HG02885 (cell line): ENCODE measurements around the gene ICAM4.

Experiments
- ATAC-seq: cut with Tn5 transposase; IDR thresholded peaks from one replicate; pipeline ENCODE4 v1.9.1; 2021; ENCODE audit warnings: mild to moderate bottlenecking; ENCODE audit not compliant: unreplicated experiment, poor library complexity

ICAM4 gene

GRCh38 chr19:10317045-10317856 lies 30.5 kb downstream of the ICAM4 start:
- no peak for ATAC-seq

GRCh38 chr19:10317857-10318462 lies 31.2 kb downstream of the ICAM4 start:
- ATAC-seq = no peak

- ATAC-seq = no peak
These were observed 32.3 kb downstream of the ICAM4 start for GRCh38 chr19:10318807-10319682.

- ATAC-seq = no peak
These were observed 34.1 kb downstream of the ICAM4 start for GRCh38 chr19:10320602-10321416.

- no peak for ATAC-seq
These were observed 34.7 kb downstream of the ICAM4 start for GRCh38 chr19:10321417-10321797.

GRCh38 chr19:10321874-10322835 lies 35.4 kb downstream of the ICAM4 start:
- ATAC-seq = no peak

GRCh38 chr19:10325732-10326131 lies 39.0 kb downstream of the ICAM4 start:
- ATAC-seq = no peak

- no peak for ATAC-seq
These were observed 41.0 kb downstream of the ICAM4 start for GRCh38 chr19:10327793-10328192.

GRCh38 chr19:10328558-10329429 lies 42.0 kb downstream of the ICAM4 start:
- ATAC-seq = no peak

- no peak for ATAC-seq
These were observed 42.8 kb downstream of the ICAM4 start for GRCh38 chr19:10329555-10329954.

GRCh38 chr19:10332158-10332964 lies 45.6 kb downstream of the ICAM4 start:
- no peak for ATAC-seq

- peak; percentile 88 for ATAC-seq
These were observed 46.4 kb downstream of the ICAM4 start, which contains the start of gene RAVER1 for GRCh38 chr19:10332965-10333757. Gene RAVER1 (minus strand): TSS chr19:10333529. CDS start chr19:10333507, 22 bp downstream.

- ATAC-seq = peak; percentile 13
These were observed 47.2 kb downstream of the ICAM4 start for GRCh38 chr19:10333758-10334587.

GRCh38 chr19:10334588-10335351 lies 48.0 kb downstream of the ICAM4 start:
- no peak for ATAC-seq
